GM12878 (cell line): Measurements from ENCODE around the gene SMARCAD1. TPM values are rescaled to one million over a fixed set of nuclear protein-coding genes. Genes with fewer than 3 reads are reported as not detected.

Experiments used
- ATAC-seq: fragments of 200-7000 bp; cut with Tn5 transposase; 3 replicates; pipeline ENCODE4 v1.9.1; 2020; ENCODE audit warnings: mild to moderate bottlenecking, moderate library complexity
- BruUV-seq: library from RNA; stranded (reverse); fragments of 400-500 nt; replicated peaks from 2 replicates; lab custom pipeline; 2021; lab: Mats Ljungman, UMichigan
- CTCF ChIA-PET: fragments of 300-600 bp; sonication (Branson Sonifier 250); formaldehyde crosslinking; extraction: SDS; loops from one replicate; lab custom pipeline; 2021; ENCODE audit warnings: inconsistent platforms; lab: Yijun Ruan, JAX
- POLR2A ChIA-PET: fragments of 350-600 bp; formaldehyde crosslinking; extraction: SDS; loops from one replicate; lab custom pipeline; 2021; ENCODE audit warnings: inconsistent platforms; lab: Charles Lee
- RAD21 ChIA-PET: fragments of 300-600 bp; sonication (Branson Sonifier 250); formaldehyde crosslinking; loops from one replicate; lab custom pipeline; 2023; ENCODE audit warnings: antibody characterized with exemption; ENCODE audit not compliant: unreplicated experiment; lab: Charles Lee
- SMC1A ChIA-PET: fragments of 300-600 bp; sonication (Branson Sonifier 250); formaldehyde crosslinking; loops from one replicate; lab custom pipeline; 2023; ENCODE audit not compliant: unreplicated experiment, uncharacterized antibody; lab: Charles Lee
- DNase-seq: peaks from one replicate; pipeline ENCODE4 v3.0.0-alpha.2; 2011; ENCODE audit warnings: low read depth, low spot score
- FAIRE-seq: peaks from 3 replicates; lab custom pipeline; 2011; peaks lifted over from hg19 to GRCh38; lab: Jason Lieb, UNC
- H2AFZ ChIP-seq: 2 replicates; pipeline ENCODE4 v1.6.0; 2011; ENCODE audit warnings: low read depth, low read length, control low read depth; ENCODE audit not compliant: control insufficient read depth
- H3K27ac ChIP-seq: 2 replicates; pipeline ENCODE4 v1.5.1; 2011; ENCODE audit warnings: control low read depth; ENCODE audit not compliant: control insufficient read depth, insufficient read depth
- H3K27me3 ChIP-seq, 2 experiments: replicated peaks in 1 of 2; 2 replicates each; pipeline versions ENCODE4 v1.6.0 to v1.6.1; 2011; ENCODE audit warnings: low read length in 1 of 2; ENCODE audit not compliant: control insufficient read depth in 2 of 2, insufficient read depth in 2 of 2
- H3K36me3 ChIP-seq, 2 experiments: 2 replicates each; pipeline ENCODE4 v1.5.1; 2011; ENCODE audit warnings: low read length in 1 of 2; ENCODE audit not compliant: control insufficient read depth in 2 of 2, insufficient read depth in 2 of 2
- H3K4me1 ChIP-seq: 2 replicates; pipeline ENCODE4 v1.6.1; 2011; ENCODE audit warnings: mild to moderate bottlenecking, low read length, moderate library complexity, mixed read lengths; ENCODE audit not compliant: control insufficient read depth, insufficient read depth
- H3K4me2 ChIP-seq: 2 replicates; pipeline ENCODE4 v1.6.0; 2011; ENCODE audit warnings: control low read depth; ENCODE audit not compliant: control insufficient read depth, insufficient read depth
- H3K4me3 ChIP-seq: fragments of 200-600 bp; sonication (generic); 2 replicates; pipeline ENCODE4 v1.5.1; 2016
- H3K79me2 ChIP-seq: 2 replicates; pipeline ENCODE4 v1.6.0; 2011; ENCODE audit warnings: low read length; ENCODE audit not compliant: control insufficient read depth, insufficient read depth
- H3K9ac ChIP-seq: 2 replicates; pipeline ENCODE4 v1.8.0; 2011; ENCODE audit warnings: low read length, control low read depth, mixed read lengths; ENCODE audit not compliant: control insufficient read depth, insufficient read depth
- H3K9me3 ChIP-seq: replicated peaks from 3 replicates; pipeline ENCODE4 v1.5.1; 2011; ENCODE audit warnings: mild to moderate bottlenecking, low read length; ENCODE audit not compliant: control insufficient read depth, insufficient read depth
- H4K20me1 ChIP-seq: 2 replicates; pipeline ENCODE4 v1.6.0; 2011; ENCODE audit not compliant: control insufficient read depth, insufficient read depth
- BCL3 ChIP-seq: IDR thresholded peaks from 2 replicates; pipeline ENCODE4 v1.6.1; 2011; ENCODE audit warnings: borderline replicate concordance, low read depth, mild to moderate bottlenecking, moderate library complexity, low read length; ENCODE audit not compliant: insufficient read depth, poor library complexity, severe bottlenecking
- E2F8 ChIP-seq: fragments of 450-650 bp; IDR thresholded peaks from 2 replicates; pipeline ENCODE4 v1.6.1; 2018; ENCODE audit warnings: mild to moderate bottlenecking, low read depth, moderate library complexity; ENCODE audit not compliant: partially characterized antibody
- ESRRA ChIP-seq: IDR thresholded peaks from 2 replicates; pipeline ENCODE4 v1.6.1; 2012; ENCODE audit warnings: mild to moderate bottlenecking, low read length, improper control_type of control experiment
- EZH2 ChIP-seq: IDR thresholded peaks from 2 replicates; pipeline ENCODE4 v1.6.1; 2012; ENCODE audit warnings: low read depth, mild to moderate bottlenecking, control low read depth, inconsistent platforms, low read length, borderline replicate concordance; ENCODE audit not compliant: control insufficient read depth
- HDAC6 ChIP-seq: fragments of 200-600 bp; sonication (generic); IDR thresholded peaks from one replicate; pipeline ENCODE4 v1.8.0; 2017; ENCODE audit warnings: antibody characterized with exemption; ENCODE audit not compliant: unreplicated experiment
- MTA3 ChIP-seq: IDR thresholded peaks from 2 replicates; pipeline ENCODE4 v1.6.1; 2012; ENCODE audit warnings: low read length, inconsistent platforms, borderline replicate concordance
- MXI1 ChIP-seq: fragments of 150-350 bp; IDR thresholded peaks from 2 replicates; pipeline ENCODE4 v1.6.1; 2011; ENCODE audit warnings: low read depth, mild to moderate bottlenecking, inconsistent platforms, low read length, improper control_type of control experiment
- NBN ChIP-seq: fragments of 450-650 bp; IDR thresholded peaks from 2 replicates; pipeline ENCODE4 v1.6.1; 2016
- NFXL1 ChIP-seq: fragments of 450-650 bp; IDR thresholded peaks from 2 replicates; pipeline ENCODE4 v1.6.1; 2017; ENCODE audit warnings: antibody characterized with exemption, mild to moderate bottlenecking, borderline replicate concordance
- RB1 ChIP-seq: fragments of 450-650 bp; formaldehyde crosslinking; IDR thresholded peaks from 2 replicates; pipeline ENCODE4 v1.6.1; 2017; ENCODE audit warnings: mild to moderate bottlenecking, borderline replicate concordance
- RFX5 ChIP-seq: IDR thresholded peaks from 2 replicates; pipeline ENCODE4 v1.6.1; 2011; ENCODE audit warnings: low read depth, low read length, improper control_type of control experiment
- RUNX3 ChIP-seq: IDR thresholded peaks from 2 replicates; pipeline ENCODE4 v1.6.1; 2012; ENCODE audit warnings: low read length, inconsistent platforms
- SMAD5 ChIP-seq: IDR thresholded peaks from 2 replicates; pipeline ENCODE4 v1.6.1; 2016; ENCODE audit warnings: antibody characterized with exemption, low read depth
- ZNF384 ChIP-seq: IDR thresholded peaks from 2 replicates; pipeline ENCODE4 v1.6.1; 2012; ENCODE audit warnings: low read depth, mild to moderate bottlenecking, low read length, improper control_type of control experiment, borderline replicate concordance
- WGBS: methylation state at CpG from one replicate; pipeline ENCODE4 v1.1.6; 2016; ENCODE audit warnings: low lambda C conversion rate; ENCODE audit not compliant: insufficient replicate concordance, insufficient coverage; ENCODE audit errors: missing lambda C conversion rate; 5-methylcytosine and 5-hydroxymethylcytosine counted together
- in situ Hi-C: fragments of 300-500 bp; cut with MboI; formaldehyde crosslinking; loops from 9 replicates; pipeline ENCODE4 v1.14.3; 2018; ENCODE audit warnings: mixed read lengths
- intact Hi-C: fragments of 100-400 bp; cut with micrococcal nuclease; formaldehyde crosslinking; loops from one replicate; pipeline ENCODE4 v1.14.2; 2022; ENCODE audit not compliant: unreplicated experiment
- polyA plus RNA-seq, 11 experiments: library from polyadenylated mRNA; depleted of rRNA in 4 of 11; unstranded in 6 of 11; stranded (reverse) in 5 of 11; fragments of >200 nt; fragmentation: Nextera tagmentation in 4 of 11; fragmentation: Illumina TruSeq in 1 of 11; extraction: Ambion mirVana in 4 of 11; extraction: Trizol in 1 of 11; gene quantifications; 1 replicate in 1 of 11; 2 replicates in 10 of 11; pipeline versions ENCODE4 v1.2.1 to v1.2.3, GENCODE V29; 2011 to 2016; ENCODE audit warnings: inconsistent platforms in 2 of 11, missing spikeins in 2 of 11, low read depth in 1 of 11
- total RNA-seq, 4 experiments: library from RNA; depleted of rRNA in 3 of 4; stranded (reverse); fragments of >200 nt in 3 of 4; fragmentation: Illumina TruSeq in 1 of 4; extraction: Trizol in 1 of 4; gene quantifications; 2 replicates each; pipeline versions ENCODE4 v1.2.1 to v1.2.3, GENCODE V29; 2013 to 2021
- TF ChIP-seq, protein P1 (sequence below): fragments of 450-650 bp; IDR thresholded peaks from 2 replicates; pipeline ENCODE4 v1.6.1; 2017; ENCODE audit warnings: low read depth, mild to moderate bottlenecking, moderate library complexity
- TF ChIP-seq, protein P2 (sequence below), 3 experiments: IDR thresholded peaks in 2 of 3; conservative IDR thresholded peaks in 1 of 3; 2 replicates each; pipeline ENCODE4 v1.5.1; 2011; ENCODE audit warnings: low read depth in 3 of 3, low read length in 3 of 3, mild to moderate bottlenecking in 3 of 3, control low read depth in 2 of 3, moderate library complexity in 2 of 3, inconsistent platforms in 1 of 3, mixed read lengths in 1 of 3; ENCODE audit not compliant: control insufficient read depth in 2 of 3, insufficient read depth in 1 of 3; ENCODE audit errors: extremely low read depth in 1 of 3

SMARCAD1 gene
- total and polyA plus RNA-seq, 10 of the 15 experiments (the other 5 are each of a cell fraction or from before 2014, with no cell fraction given), result 7.6 to 41.2 (median 27.7) TPM

DNA sequence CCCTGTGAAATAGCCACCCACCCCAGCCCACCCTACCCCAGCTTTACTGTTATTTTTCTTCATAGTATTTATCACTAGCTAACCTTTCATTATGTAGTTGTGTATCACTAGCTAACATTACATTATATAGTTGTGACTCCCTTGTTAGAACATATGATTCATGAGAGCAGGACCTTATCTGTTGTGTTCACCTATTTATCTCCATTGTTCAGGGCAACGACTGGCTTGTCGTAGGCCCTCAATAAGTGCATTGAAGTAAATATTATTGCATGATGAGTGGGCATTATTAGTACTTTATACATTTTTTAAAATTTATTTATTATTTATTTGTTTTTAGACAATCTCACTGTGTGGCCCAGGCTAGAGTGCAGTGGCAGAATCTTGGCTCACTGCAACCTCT is 4.2 kb downstream of the SMARCAD1 start:
- BruUV-seq, result no TSS peak
- peaks cover 5% of the 10 kb centered on the region; the same call in 1 of the 2 replicates for H3K4me1 ChIP-seq
- no peaks in the 10 kb centered on the region for H3K27me3 ChIP-seq
- intact Hi-C loops (no loop called here), in situ Hi-C loops (no loop called here)
- H3K9ac ChIP-seq, result no peak overlapping the region
- ChIA-PET POLR2A (no interaction called here), CTCF (no interaction called here), RAD21 (no interaction called here), SMC1A (no interaction called here)
- ATAC-seq (no peak), FAIRE-seq (no peak), DNase-seq (no peak)
- no peak overlapping the region for H3K4me3 ChIP-seq
- no peak overlapping the region for H3K27ac ChIP-seq
- 78% methylated on average over 2 of the region's 2 CpGs for WGBS
- H3K4me2 ChIP-seq, result no peak overlapping the region
- no peaks in the 10 kb centered on the region for H4K20me1 ChIP-seq
- peaks cover 39% of the 10 kb centered on the region for H3K79me2 ChIP-seq
- H3K9me3 ChIP-seq, result peaks cover 2% of the 10 kb centered on the region; the same call in 1 of the 3 replicates
- TF ChIP-seq, protein P1, sequence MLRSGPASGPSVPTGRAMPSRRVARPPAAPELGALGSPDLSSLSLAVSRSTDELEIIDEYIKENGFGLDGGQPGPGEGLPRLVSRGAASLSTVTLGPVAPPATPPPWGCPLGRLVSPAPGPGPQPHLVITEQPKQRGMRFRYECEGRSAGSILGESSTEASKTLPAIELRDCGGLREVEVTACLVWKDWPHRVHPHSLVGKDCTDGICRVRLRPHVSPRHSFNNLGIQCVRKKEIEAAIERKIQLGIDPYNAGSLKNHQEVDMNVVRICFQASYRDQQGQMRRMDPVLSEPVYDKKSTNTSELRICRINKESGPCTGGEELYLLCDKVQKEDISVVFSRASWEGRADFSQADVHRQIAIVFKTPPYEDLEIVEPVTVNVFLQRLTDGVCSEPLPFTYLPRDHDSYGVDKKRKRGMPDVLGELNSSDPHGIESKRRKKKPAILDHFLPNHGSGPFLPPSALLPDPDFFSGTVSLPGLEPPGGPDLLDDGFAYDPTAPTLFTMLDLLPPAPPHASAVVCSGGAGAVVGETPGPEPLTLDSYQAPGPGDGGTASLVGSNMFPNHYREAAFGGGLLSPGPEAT, result no peak
- TF ChIP-seq BCL3 (no peak), SMAD5 (no peak), RB1 (no peak), MXI1 (no peak), RUNX3 (no peak), E2F8 (no peak), ESRRA (no peak), EZH2 (no peak), MTA3 (no peak), NFXL1 (no peak), NBN (no peak), ZNF384 (no peak), HDAC6 (no peak), RFX5 (no peak)
- TF ChIP-seq, protein P2, sequence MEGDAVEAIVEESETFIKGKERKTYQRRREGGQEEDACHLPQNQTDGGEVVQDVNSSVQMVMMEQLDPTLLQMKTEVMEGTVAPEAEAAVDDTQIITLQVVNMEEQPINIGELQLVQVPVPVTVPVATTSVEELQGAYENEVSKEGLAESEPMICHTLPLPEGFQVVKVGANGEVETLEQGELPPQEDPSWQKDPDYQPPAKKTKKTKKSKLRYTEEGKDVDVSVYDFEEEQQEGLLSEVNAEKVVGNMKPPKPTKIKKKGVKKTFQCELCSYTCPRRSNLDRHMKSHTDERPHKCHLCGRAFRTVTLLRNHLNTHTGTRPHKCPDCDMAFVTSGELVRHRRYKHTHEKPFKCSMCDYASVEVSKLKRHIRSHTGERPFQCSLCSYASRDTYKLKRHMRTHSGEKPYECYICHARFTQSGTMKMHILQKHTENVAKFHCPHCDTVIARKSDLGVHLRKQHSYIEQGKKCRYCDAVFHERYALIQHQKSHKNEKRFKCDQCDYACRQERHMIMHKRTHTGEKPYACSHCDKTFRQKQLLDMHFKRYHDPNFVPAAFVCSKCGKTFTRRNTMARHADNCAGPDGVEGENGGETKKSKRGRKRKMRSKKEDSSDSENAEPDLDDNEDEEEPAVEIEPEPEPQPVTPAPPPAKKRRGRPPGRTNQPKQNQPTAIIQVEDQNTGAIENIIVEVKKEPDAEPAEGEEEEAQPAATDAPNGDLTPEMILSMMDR (IDR thresholded peaks at IDR 0.05 in 2 of 3, conservative IDR thresholded peaks at IDR 0.05 in 1 of 3; ENCODE audit: control insufficient read depth in 2 of 3, extremely low read depth in 1 of 3, insufficient read depth in 1 of 3, low read depth in 3 of 3, low read length in 3 of 3), result no peak
- peaks cover 0 to 17% of the 10 kb centered on the region in 2 experiments; a peak in 1 of 4 replicates for H3K36me3 ChIP-seq
- H2AFZ ChIP-seq, result no peak overlapping the region
